Activated CD4-positive, alpha-beta T cell treated with anti-CD3 and anti-CD28 coated beads, Interleukin-2, Interleukin-4, amounts not matched to agents 100 ng/mL and 50 ng/mL, durations not matched to agents 16 hours and 8 hours (primary cell): ENCODE results near the gene PRDM12.

Experiments
- DNase-seq: peaks from one replicate; pipeline ENCODE4 v3.0.0-alpha.2; 2020; ENCODE audit warnings: low spot score

PRDM12 gene

GRCh38 chr9:130664251-130665028 is at the start of gene PRDM12:
Gene PRDM12 (plus strand): TSS chr9:130664594. CDS start chr9:130664654, 60 bp downstream.
- no peak for DNase-seq

GRCh38 chr9:130616451-130616850 is 47.9 kb upstream of the PRDM12 start:
- no peak for DNase-seq

GRCh38 chr9:130623466-130623865 is 40.9 kb upstream of the PRDM12 start:
- DNase-seq = no peak

- DNase-seq = no peak
Measured at GRCh38 chr9:130624154-130624553, 40.2 kb upstream of the PRDM12 start.

GRCh38 chr9:130626249-130626996 is 38.0 kb upstream of the PRDM12 start:
- no peak for DNase-seq

- no peak for DNase-seq
Measured at GRCh38 chr9:130627051-130627450, 37.3 kb upstream of the PRDM12 start.

GRCh38 chr9:130627896-130628792 is 36.2 kb upstream of the PRDM12 start:
- DNase-seq = no peak

- no peak for DNase-seq
Measured at GRCh38 chr9:130629443-130630070, 34.8 kb upstream of the PRDM12 start.

- DNase-seq = no peak
Measured at GRCh38 chr9:130630071-130630450, 34.3 kb upstream of the PRDM12 start.

- DNase-seq = no peak
Measured at GRCh38 chr9:130630506-130631330, 33.7 kb upstream of the PRDM12 start.

- no peak for DNase-seq
Measured at GRCh38 chr9:130631331-130632080, 32.9 kb upstream of the PRDM12 start.

- no peak for DNase-seq
Measured at GRCh38 chr9:130632081-130632710, 32.2 kb upstream of the PRDM12 start.

- DNase-seq = no peak
Measured at GRCh38 chr9:130632841-130633240, 31.6 kb upstream of the PRDM12 start.

- no peak for DNase-seq
Measured at GRCh38 chr9:130633336-130634190, 30.8 kb upstream of the PRDM12 start.

- DNase-seq = no peak
Measured at GRCh38 chr9:130634191-130634768, 30.1 kb upstream of the PRDM12 start.

GRCh38 chr9:130634801-130635200 is 29.6 kb upstream of the PRDM12 start:
- no peak for DNase-seq

GRCh38 chr9:130635306-130635705 is 29.1 kb upstream of the PRDM12 start:
- no peak for DNase-seq
